CD14-positive monocyte (primary cell): ENCODE results near the gene TMEM151A. TPM values are rescaled to one million over a fixed set of nuclear protein-coding genes. Genes with fewer than 3 reads are reported as not detected.
A peak's percentile ranks its signal among the peaks of the same experiment; 100 is the strongest.

Experiments used
- DNase-seq, 3 donors: peaks; one replicate each; pipeline ENCODE4 v3.0.0-alpha.2; 2011 to 2022
- H2AFZ ChIP-seq: 2 replicates; pipeline ENCODE4 v1.6.0; 2012; ENCODE audit warnings: mild to moderate bottlenecking, low read depth, low read length, inconsistent platforms; ENCODE audit not compliant: insufficient read depth, poor library complexity, severe bottlenecking
- H3K27ac ChIP-seq, 2 donors: 1 replicate in 1 of 2; 2 replicates in 1 of 2; pipeline ENCODE4 v1.5.1; 2012 to 2013; ENCODE audit warnings: low read length in 2 of 2, control low read depth in 1 of 2, inconsistent platforms in 1 of 2, low read depth in 1 of 2, mild to moderate bottlenecking in 1 of 2
- H3K27me3 ChIP-seq, 2 donors: one replicate each; pipeline versions ENCODE4 v1.6.0 to v1.6.1; 2011 to 2013; ENCODE audit warnings: low read length in 2 of 2; ENCODE audit not compliant: control insufficient read depth in 2 of 2, insufficient read depth in 2 of 2
- H3K36me3 ChIP-seq, 2 donors: replicated peaks in 1 of 2; 1 replicate in 1 of 2; 2 replicates in 1 of 2; pipeline versions ENCODE4 v1.5.1 to v1.6.1; 2012 to 2013; ENCODE audit warnings: low read length in 2 of 2, control low read depth in 1 of 2, inconsistent platforms in 1 of 2, mild to moderate bottlenecking in 1 of 2; ENCODE audit not compliant: insufficient read depth in 2 of 2, control insufficient read depth in 1 of 2
- H3K4me1 ChIP-seq, 2 donors: 1 replicate in 1 of 2; 2 replicates in 1 of 2; pipeline versions ENCODE4 v1.5.1 to v1.6.1; 2012 to 2013; ENCODE audit warnings: low read length in 2 of 2, control low read depth in 1 of 2, inconsistent platforms in 1 of 2, mild to moderate bottlenecking in 1 of 2, moderate library complexity in 1 of 2; ENCODE audit not compliant: insufficient read depth in 2 of 2, control insufficient read depth in 1 of 2
- H3K4me2 ChIP-seq: replicated peaks from 2 replicates; pipeline ENCODE3; 2012; ENCODE audit warnings: low read length, moderate library complexity, mild to moderate bottlenecking; ENCODE audit not compliant: poor library complexity, severe bottlenecking; ENCODE audit errors: extremely low read depth
- H3K4me3 ChIP-seq, 3 experiments: fragments of 200-600 bp in 1 of 3; sonication (generic) in 1 of 3; replicated peaks in 1 of 3; 1 replicate in 2 of 3; 2 replicates in 1 of 3; pipeline ENCODE4 v1.5.1; 2011 to 2013; ENCODE audit warnings: low read length in 3 of 3, mild to moderate bottlenecking in 3 of 3, control low read depth in 2 of 3, low read depth in 2 of 3, inconsistent platforms in 1 of 3, moderate library complexity in 1 of 3
- H3K79me2 ChIP-seq: 2 replicates; pipeline ENCODE4 v1.6.0; 2012; ENCODE audit warnings: mild to moderate bottlenecking, control low read depth, inconsistent platforms, low read length, moderate library complexity; ENCODE audit not compliant: insufficient read depth
- H3K9ac ChIP-seq: 2 replicates; pipeline ENCODE4 v1.6.0; 2017; ENCODE audit warnings: low read length, mild to moderate bottlenecking; ENCODE audit not compliant: insufficient read depth, poor library complexity, severe bottlenecking
- H3K9me3 ChIP-seq, 2 donors: replicated peaks in 1 of 2; 1 replicate in 1 of 2; 2 replicates in 1 of 2; pipeline versions ENCODE4 v1.5.1 to v1.6.1; 2012 to 2013; ENCODE audit warnings: low read length in 2 of 2, control low read depth in 1 of 2; ENCODE audit not compliant: control insufficient read depth in 1 of 2, insufficient read depth in 1 of 2
- H4K20me1 ChIP-seq: 2 replicates; pipeline ENCODE4 v1.6.0; 2012; ENCODE audit warnings: mild to moderate bottlenecking, low read length, control low read depth, moderate library complexity; ENCODE audit not compliant: insufficient read depth
- H3K27ac Mint-ChIP-seq, 7 donors: one replicate each; pipeline ENCODE4 v1.8.0; 2020; ENCODE audit warnings: mild to moderate bottlenecking in 7 of 7, mixed read lengths in 7 of 7, moderate library complexity in 6 of 7, inconsistent platforms in 2 of 7
- H3K27me3 Mint-ChIP-seq, 3 donors: one replicate each; pipeline ENCODE4 v1.8.0; 2021 to 2022; ENCODE audit warnings: low read depth in 3 of 3, mild to moderate bottlenecking in 3 of 3, mixed read lengths in 3 of 3, moderate library complexity in 3 of 3, inconsistent platforms in 1 of 3
- H3K36me3 Mint-ChIP-seq, 2 donors: one replicate each; pipeline ENCODE4 v1.8.0; 2020; ENCODE audit warnings: mixed read lengths in 2 of 2, inconsistent platforms in 1 of 2, mild to moderate bottlenecking in 1 of 2
- H3K4me1 Mint-ChIP-seq: one replicate; pipeline ENCODE4 v1.8.0; 2020; ENCODE audit warnings: mild to moderate bottlenecking, mixed read lengths
- H3K4me3 Mint-ChIP-seq, 2 donors: one replicate each; pipeline ENCODE4 v1.8.0; 2020; ENCODE audit warnings: mild to moderate bottlenecking in 2 of 2, mixed read lengths in 2 of 2, moderate library complexity in 1 of 2
- H3K9me3 Mint-ChIP-seq, 7 donors: one replicate each; pipeline ENCODE4 v1.8.0; 2020 to 2022; ENCODE audit warnings: mixed read lengths in 7 of 7, mild to moderate bottlenecking in 6 of 7, moderate library complexity in 6 of 7, inconsistent platforms in 2 of 7
- WGBS: methylation state at CpG from one replicate; pipeline ENCODE4 v1.1.5; 2013; ENCODE audit warnings: missing lambda C conversion rate; ENCODE audit not compliant: insufficient coverage; 5-methylcytosine and 5-hydroxymethylcytosine counted together
- intact Hi-C, 2 donors: fragments of 100-400 bp; cut with micrococcal nuclease; formaldehyde crosslinking; loops; one replicate each; pipeline versions ENCODE4 v1.15.0 to v1.15.1; 2023
- polyA plus RNA-seq, 3 donors: library from polyadenylated mRNA; depleted of rRNA in 1 of 3; unstranded in 2 of 3; stranded (reverse) in 1 of 3; fragments of 300-500 nt in 2 of 3; fragments of >200 nt in 1 of 3; fragmentation: Illumina TruSeq in 2 of 3; gene quantifications; 1 replicate in 2 of 3; 2 replicates in 1 of 3; pipeline ENCODE4 v1.2.3, GENCODE V29; 2012 to 2021
- TF ChIP-seq, protein P1 (sequence below): fragments of 200-600 bp; IDR thresholded peaks from one replicate; pipeline ENCODE4 v1.8.0; 2022; ENCODE audit warnings: antibody characterized with exemption, mild to moderate bottlenecking

TMEM151A gene
- polyA plus RNA-seq, 3 donors: not detected

DNA sequence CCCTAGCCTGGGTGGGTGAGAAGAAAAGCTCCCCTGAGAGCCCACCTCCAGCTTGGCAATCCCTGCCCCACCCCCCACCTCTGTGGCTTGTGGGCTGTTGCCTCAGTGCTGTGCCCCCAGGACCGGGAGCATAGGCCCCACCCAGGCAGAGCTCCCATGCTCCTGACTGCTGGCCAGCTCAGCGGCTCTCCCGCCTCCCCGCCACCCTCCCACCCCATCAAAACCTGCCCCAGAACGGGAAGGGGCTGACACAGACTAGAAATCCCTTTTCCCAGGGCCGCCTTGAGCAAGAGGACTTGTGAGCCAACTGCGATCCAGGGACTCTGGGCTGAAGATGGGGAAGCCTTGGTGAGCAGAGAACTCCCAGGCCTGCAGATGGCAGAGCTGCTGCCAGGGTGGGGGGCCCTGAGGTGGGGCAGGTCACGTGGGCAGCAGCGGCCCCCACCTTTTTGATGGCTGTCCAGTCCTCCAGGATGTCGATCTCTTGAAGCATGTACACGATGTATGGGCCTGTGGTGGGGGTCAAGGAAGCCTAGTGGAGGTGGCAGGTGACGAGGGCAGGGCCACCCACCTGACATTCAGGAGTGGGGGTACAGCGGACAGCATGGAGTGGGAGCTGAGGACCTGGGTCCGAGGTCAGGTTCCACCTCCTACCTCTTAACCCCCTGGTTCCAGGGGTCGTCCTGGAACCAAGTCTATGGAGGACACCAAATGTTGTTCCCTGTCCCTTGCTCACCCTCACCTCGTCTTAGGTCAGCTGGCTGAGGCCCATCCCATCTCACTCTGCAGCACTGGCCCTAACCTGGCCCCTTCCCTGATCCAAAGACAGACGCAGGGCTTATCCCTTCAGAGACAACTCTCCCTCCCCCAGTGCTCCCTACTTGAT lies 46.8 kb downstream of the TMEM151A start:
- Histone ChIP-seq H3K9ac (no peak overlapping the region), H3K9me3 (no peaks in the 10 kb centered on the region), H3K27me3 (no peaks in the 10 kb centered on the region), H3K4me2 (no peak overlapping the region), H3K36me3 (peaks cover 57 to 73% of the 10 kb centered on the region in 2 donors), H3K79me2 (peaks cover 22% of the 10 kb centered on the region), H3K27ac (peak overlapping the region in 1 of 2 donors; percentile 98), H3K4me1 (peaks cover 28 to 37% of the 10 kb centered on the region in 2 donors), H3K4me3 (no peak overlapping the region), H4K20me1 (peaks cover 43% of the 10 kb centered on the region), H2AFZ (no peak overlapping the region)
- TF ChIP-seq, protein P1, sequence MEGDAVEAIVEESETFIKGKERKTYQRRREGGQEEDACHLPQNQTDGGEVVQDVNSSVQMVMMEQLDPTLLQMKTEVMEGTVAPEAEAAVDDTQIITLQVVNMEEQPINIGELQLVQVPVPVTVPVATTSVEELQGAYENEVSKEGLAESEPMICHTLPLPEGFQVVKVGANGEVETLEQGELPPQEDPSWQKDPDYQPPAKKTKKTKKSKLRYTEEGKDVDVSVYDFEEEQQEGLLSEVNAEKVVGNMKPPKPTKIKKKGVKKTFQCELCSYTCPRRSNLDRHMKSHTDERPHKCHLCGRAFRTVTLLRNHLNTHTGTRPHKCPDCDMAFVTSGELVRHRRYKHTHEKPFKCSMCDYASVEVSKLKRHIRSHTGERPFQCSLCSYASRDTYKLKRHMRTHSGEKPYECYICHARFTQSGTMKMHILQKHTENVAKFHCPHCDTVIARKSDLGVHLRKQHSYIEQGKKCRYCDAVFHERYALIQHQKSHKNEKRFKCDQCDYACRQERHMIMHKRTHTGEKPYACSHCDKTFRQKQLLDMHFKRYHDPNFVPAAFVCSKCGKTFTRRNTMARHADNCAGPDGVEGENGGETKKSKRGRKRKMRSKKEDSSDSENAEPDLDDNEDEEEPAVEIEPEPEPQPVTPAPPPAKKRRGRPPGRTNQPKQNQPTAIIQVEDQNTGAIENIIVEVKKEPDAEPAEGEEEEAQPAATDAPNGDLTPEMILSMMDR: no peak
- H3K9me3 Mint-ChIP-seq: no peaks in the 10 kb centered on the region
- peak overlapping the region in 3 of 7 donors; percentile 60 to 95 (median 87) for H3K27ac Mint-ChIP-seq
- no peaks in the 10 kb centered on the region for H3K27me3 Mint-ChIP-seq
- no peak overlapping the region for H3K4me3 Mint-ChIP-seq
- over 99% methylated on average over 10 of the region's 17 CpGs for WGBS
- peaks cover 55 to 65% of the 10 kb centered on the region in 2 donors for H3K36me3 Mint-ChIP-seq
- peaks cover 29% of the 10 kb centered on the region for H3K4me1 Mint-ChIP-seq
- DNase-seq: peak in 1 of 3 donors; percentile 4
- intact Hi-C loops: no loop called here

DNA sequence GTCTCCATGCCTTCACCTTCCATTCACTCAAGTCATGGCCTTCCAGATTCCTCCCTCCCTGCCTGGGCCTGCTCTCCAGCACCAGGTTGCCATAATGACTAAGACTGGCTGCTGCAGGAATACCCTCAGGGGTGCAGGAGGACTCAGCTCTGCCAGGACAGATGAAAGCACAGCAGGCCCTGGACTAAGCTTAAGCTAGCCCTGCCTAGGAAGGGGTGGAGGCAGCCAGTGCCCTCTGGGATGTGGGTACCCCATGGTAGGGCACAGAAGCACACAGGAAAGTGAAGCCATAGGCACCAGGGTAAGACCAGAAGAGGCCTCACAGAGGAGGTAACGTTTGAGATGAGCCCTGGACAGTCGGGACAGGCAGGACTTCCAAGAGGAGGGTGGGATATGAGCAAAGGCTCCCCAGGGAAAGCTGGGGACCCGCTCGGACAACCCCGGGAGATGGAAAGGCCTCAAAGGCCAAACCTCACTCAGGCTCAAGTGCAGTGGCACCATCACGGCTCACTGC lies 47.5 kb downstream of the TMEM151A start:
- TF ChIP-seq, protein P1: no peak
- Histone ChIP-seq H3K4me2 (no peak overlapping the region), H3K79me2 (peaks cover 29% of the 10 kb centered on the region), H3K27me3 (no peaks in the 10 kb centered on the region), H2AFZ (no peak overlapping the region), H4K20me1 (peaks cover 43% of the 10 kb centered on the region), H3K9me3 (no peaks in the 10 kb centered on the region), H3K4me1 (peaks cover 35 to 44% of the 10 kb centered on the region in 2 donors), H3K9ac (no peak overlapping the region), H3K36me3 (peaks cover 52 to 69% of the 10 kb centered on the region in 2 donors), H3K4me3 (no peak overlapping the region), H3K27ac (peak overlapping the region in 1 of 2 donors; percentile 12)
- no peaks in the 10 kb centered on the region for H3K9me3 Mint-ChIP-seq
- peaks cover 53 to 62% of the 10 kb centered on the region in 2 donors for H3K36me3 Mint-ChIP-seq
- H3K27me3 Mint-ChIP-seq: no peaks in the 10 kb centered on the region
- DNase-seq: peak in 1 of 3 donors; percentile 3
- 93% methylated on average over 6 of the region's 6 CpGs for WGBS
- H3K27ac Mint-ChIP-seq: peak overlapping the region in 4 of 7 donors; percentile 15 to 76 (median 38)
- no peak overlapping the region for H3K4me3 Mint-ChIP-seq
- H3K4me1 Mint-ChIP-seq: peaks cover 35% of the 10 kb centered on the region
- intact Hi-C loops: no loop called here
